Measurements from ENCODE around the gene PAPPA2.
"Not testable (repeated sequence)": the region's sequence is repeated elsewhere in the genome, so short reads cannot be mapped to it uniquely, and the experiment has no call there.

Gene PAPPA2

GRCh38 chr1:176699821-176700220, 236.8 kb downstream of the PAPPA2 start:
- DNase-seq = no peak

GRCh38 chr1:176701151-176701866, 238.3 kb downstream of the PAPPA2 start:
- no peak for DNase-seq

DNA sequence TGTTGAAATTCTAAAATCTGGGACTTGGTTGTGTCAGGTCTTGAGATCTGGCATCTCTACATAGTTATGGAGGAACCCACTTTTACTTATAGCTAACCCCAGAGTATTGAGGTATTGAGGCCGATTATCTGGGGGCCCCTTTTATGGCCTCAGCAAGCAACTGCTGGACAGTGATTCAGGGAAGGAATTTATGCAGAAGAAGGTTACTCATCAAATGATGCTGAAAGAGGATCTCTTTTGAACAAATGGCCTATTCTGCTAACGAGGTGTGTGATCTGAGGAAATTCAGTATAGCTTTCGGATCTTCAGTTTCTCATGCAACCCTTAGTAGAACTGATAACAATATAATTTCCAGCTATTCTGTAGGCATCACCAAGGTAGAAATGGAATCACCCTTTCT, 239.9 kb downstream of the PAPPA2 start:
- no peak for DNase-seq

DNA sequence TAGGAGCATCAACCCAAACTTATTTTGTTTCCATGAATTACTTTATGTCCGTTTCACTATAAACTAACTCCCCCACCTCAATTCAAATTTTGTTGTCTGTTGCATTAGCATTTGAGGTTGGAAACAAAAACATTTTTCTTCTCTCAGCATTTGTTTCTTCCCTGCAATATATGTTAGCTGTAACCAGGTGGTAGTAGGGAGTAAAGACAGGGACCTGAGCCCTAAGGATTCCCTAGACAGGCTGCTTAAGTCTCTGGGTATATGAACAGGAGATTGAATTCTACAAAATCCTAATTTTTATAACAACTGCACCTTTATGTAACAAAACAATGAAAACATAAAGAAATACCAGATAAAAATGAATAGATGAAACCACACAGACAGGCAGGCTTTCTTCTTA, 242.6 kb downstream of the PAPPA2 start:
- no peak for DNase-seq

DNA sequence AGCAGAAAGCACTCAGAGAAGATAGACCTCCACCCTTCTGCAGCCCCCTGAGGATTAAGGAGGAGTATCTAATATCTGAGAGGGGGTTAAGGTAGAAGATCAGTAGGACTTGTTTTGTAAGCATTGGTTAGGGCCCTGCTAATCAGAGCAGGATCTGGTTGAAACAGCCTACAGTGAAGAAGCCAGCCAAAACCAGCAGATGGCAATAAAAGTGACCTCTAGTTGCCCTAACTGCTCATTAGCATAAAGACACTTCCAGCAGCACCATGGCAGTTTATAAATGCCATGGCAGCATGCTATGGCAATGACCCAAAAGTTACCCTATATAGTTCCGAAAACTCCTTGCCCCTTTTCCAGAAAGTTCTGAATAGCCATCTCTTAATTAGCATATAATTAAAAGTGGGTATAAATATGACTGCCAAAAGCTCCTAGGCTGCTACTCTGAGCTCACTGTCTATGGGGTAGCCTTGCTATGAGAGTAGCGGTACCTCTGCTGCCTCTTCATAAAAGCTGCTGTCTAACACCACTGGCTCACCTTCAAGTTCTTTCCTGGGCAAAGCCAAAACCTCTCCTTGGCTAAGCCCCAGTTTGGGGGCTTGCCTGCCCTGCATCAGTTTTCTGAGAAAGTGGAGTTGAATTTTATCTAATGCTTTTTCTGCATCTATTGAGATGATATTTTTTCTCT, 254.2 kb downstream of the PAPPA2 start:
- no peak for DNase-seq

DNA sequence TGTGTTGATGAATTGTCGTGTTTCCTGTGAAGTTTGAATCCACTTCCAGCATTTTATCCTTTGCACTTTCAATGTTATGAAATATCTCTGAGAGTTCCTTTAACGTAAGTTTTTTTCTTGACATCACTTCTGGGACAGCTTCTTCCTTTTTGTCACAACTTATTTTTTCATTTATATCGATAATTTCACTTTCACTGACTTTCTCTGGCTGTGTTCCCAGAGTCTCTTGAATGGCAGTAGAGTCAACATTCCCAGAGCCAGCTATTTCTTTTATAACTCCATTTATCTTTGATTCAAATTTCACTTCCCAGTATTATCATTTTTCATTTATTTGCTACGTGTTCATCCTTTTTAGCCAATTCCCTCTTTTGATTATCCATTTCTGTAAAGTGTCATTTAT, 256.5 kb downstream of the PAPPA2 start:
- no peak for DNase-seq

DNA sequence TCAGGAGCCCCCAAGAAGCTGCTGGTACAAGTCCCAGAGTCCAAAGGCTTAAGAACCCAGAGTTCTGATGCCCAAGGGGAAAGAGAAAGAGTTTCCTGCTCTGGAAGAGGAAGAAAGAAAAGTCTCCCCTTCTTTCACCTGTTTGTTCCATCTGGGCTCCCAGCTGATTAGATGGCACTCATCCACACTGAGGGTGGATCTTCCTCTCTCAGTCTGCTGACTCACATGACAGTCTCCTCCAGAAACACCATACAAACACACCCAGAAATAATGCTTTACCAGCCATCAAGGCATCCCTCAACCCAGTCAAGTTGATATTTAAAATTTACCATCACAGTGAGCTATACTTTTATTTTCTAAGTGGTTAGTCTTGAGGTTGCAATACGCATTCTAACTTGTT, 257.9 kb downstream of the PAPPA2 start:
- no peak for DNase-seq

DNA sequence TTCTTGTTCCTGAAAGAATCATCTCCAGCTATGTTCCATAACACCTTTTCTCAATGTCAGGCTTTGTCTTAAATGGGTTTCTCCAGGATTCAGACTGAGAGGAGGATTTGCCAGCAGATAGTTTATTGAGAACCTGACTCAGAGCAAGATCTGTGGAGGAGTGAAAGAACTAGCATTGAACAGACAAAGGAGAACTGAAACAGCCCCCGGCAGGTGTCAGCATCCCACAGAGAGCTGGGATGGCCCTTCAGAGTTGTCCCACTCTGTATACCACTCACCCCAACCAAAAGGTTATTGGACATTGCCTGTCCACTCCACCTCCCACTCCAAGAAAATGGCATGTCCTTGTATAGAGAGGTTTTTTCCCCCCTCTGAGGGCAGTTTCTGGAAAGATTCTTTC, 270.7 kb downstream of the PAPPA2 start:
- DNase-seq = no peak

DNA sequence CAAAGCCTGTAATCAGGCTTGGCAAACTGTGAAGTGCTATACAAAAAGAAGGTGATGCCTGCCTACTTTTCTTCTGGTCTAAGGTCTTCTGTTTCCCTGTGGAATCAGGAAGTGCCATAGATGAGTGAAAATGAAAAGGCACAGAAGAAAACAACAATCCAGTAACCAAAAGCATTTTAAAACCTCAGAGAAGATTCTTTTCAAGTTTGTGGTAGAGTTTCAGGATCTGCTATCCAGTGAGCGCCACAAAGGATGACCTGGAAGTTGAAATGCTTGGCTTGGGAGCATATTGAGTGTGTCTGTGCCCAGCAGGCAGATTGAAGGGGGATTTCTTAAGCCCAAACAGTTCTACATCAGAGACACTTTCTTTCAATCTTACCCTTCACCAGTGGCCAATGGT, 272.2 kb downstream of the PAPPA2 start:
- no peak for DNase-seq

DNA sequence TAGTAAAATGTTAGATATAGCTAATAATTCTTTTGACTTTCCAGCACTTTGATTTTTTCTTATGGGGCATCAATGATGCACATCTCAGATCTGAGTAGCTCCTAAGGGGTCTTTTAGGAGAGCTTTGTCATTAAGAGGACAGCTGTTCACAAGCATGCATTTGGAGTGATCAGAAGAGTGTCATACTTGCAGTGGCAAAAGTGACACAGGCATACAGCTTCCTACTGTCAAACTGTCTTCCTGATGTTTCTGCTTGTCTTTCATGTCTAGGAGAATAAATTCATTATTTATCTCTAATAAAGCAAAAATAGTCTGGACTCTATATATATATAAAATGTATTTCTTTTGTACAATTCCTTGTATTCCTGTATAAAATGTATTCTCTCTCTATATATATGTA, 273.0 kb downstream of the PAPPA2 start:
- no peak for DNase-seq

GRCh38 chr1:176741181-176741580, 278.2 kb downstream of the PAPPA2 start:
- no peak for DNase-seq

DNA sequence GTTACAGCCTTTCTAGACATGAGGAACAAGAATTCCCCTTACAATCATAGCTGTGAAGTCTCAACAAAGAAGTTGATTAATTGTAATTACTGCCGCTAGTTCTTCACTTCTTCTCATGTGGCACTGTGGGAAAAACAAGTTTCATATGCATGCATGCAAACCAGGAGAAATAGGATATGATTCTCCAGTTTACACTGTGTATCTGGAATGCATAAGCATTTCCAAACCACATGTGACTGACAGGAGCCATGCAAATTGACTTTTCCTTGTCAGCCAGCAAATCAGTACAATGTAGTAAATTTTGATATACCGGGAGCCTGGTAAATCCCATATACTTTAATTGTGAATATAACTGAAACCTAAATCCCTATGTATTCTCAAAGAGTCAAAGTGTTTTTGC, 279.3 kb downstream of the PAPPA2 start:
- no peak for DNase-seq

GRCh38 chr1:176744142-176744541, 281.2 kb downstream of the PAPPA2 start:
- DNase-seq = no peak

- DNase-seq = no peak
Observed at GRCh38 chr1:176745945-176746344, 283.0 kb downstream of the PAPPA2 start.

DNA sequence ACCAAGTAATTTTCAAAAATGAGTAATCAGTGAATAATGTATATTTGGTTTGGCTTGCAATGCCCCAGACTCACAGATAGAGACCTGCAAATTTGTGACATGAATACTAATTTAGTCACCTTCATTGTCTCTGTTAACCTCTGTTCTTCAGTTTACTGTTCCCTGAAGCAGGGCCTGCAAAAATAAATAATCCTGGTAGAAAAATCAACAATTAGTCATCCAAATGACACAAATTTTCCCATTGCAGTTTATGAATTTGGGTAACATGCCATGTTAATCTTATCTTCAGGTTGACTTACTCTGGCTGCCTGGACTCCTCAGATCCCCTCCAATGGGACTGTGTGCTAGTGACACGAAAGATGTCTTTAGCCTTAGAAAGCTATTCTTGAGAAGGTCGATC, 289.5 kb downstream of the PAPPA2 start:
- no peak for DNase-seq

- no peak for DNase-seq
Observed at GRCh38 chr1:176754676-176755075, 291.7 kb downstream of the PAPPA2 start.

- DNase-seq = not testable (repeated sequence)
Observed at GRCh38 chr1:176756817-176757216, 293.8 kb downstream of the PAPPA2 start.

- DNase-seq = no peak
Observed at GRCh38 chr1:176765608-176766007, 302.6 kb downstream of the PAPPA2 start.

DNA sequence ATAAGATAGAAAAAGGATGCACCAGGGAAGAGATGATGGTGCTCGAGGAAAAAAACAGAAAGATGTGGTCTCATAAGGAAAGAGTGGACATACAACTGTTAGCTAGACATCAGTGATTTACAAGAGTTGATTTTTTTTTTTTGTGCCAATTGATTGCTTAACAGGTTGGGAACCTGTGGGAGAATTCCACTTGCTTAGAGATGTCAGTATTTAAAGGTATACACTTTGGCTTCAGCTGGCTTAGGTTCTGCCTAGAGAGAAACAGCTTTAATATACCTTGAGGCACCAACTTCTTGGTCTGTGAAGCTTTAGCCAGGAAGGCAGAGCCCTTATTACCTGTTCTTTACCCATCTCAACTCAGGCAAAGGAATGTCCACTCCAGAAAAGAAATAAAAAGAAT, 303.8 kb downstream of the PAPPA2 start:
- DNase-seq = no peak

DNA sequence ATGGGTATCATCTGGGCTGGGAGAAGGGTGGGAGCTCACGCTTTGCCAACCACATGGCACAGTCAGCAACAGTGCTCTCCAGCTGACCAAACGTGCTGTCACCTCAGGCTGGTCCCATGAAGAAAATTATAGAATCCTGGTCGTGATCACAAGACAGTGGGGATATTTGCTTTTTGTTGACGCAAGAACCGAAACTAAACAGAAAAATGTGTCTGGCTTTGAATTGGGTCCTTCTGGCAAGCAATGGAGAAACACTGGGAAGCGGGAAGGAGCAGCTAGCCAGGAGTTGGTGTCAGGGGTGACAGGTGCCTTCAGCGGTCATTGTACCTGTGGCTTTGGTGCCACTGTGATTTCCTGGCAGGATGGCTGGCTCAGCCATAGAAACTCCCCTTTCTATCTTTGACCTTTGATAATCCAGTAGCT, 304.8 kb downstream of the PAPPA2 start:
- DNase-seq = no peak

DNA sequence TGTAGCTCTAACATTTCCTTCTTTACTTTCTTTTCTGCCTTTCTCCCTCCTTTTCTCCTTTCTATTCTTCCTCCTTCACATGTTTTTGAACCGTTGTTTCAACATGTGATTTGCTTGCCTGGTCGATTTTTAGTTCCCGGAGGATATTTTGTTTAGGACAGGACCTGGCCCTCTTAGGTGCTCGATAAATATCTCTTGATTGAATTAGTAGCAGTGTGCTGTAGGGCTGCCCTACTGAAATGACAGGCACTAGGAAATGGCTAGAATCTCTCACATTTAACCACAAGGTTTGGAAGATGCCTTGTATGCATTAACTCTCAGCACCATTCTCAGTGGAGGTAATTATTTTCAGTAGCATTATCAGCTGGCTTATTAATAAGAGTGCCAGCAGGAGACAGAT, 305.6 kb downstream of the PAPPA2 start:
- no peak for DNase-seq

- no peak for DNase-seq
Observed at GRCh38 chr1:176770066-176770465, 307.1 kb downstream of the PAPPA2 start.

GRCh38 chr1:176773038-176773437, 310.1 kb downstream of the PAPPA2 start:
- DNase-seq = no peak

DNA sequence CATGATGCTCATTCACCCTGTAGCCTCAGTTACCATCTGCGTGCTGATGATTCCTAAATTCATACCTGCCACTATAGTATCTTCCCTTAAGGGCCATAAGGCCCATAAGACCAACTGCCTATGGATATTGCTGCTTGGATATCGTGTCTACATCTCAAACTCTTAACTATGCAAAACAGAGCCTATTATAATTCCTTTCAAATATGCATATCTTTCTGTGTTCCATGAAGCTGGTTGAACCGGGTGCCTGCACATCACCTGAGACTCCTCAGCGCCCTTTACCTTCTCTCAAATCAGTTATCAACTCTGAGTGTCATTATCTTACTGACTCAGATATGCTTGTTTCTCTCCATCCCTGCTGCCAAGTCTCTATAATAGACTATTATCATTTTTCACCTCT, 311.2 kb downstream of the PAPPA2 start:
- DNase-seq = no peak

DNA sequence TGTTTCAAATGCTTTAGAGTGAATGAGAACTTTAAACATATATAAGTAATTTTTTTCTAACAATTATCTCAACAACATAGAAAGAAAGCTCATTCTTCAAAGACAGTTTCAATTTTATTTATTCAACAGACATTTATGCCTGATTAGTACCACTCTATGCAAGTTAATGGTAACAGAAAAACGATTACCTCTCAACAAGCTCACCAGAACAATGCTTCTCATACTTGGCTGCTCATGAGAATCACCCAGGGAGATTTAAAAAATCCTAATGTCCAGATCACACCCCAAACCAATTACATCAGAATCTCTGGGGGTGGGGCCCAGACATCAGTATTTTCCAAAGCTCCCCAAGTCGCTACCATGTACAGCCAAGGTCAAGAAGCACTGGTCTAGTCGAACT, 312.4 kb downstream of the PAPPA2 start:
- DNase-seq = no peak

Data from stimulated activated CD4-positive, alpha-beta T cell treated with anti-CD3 and anti-CD28 coated beads, Interleukin-2, amount 100 ng/mL, for 48 hours (primary cell).